HEK293 (cell line): Measurements from ENCODE around the gene SPARC.
A peak's percentile ranks its signal among the peaks of the same experiment; 100 is the strongest.

Experiments
- CTCF ChIA-PET: fragments of 350-600 bp; formaldehyde crosslinking; extraction: SDS; loops from one replicate; lab custom pipeline; 2021; ENCODE audit warnings: antibody characterized with exemption; lab: Yijun Ruan, JAX
- POLR2A ChIA-PET: fragments of 300-600 bp; formaldehyde crosslinking; extraction: SDS; loops from one replicate; lab custom pipeline; 2020; ENCODE audit warnings: antibody characterized with exemption, inconsistent platforms; lab: Yijun Ruan, JAX
- H3K27ac ChIP-seq: fragments of 200-500 bp; sonication (Bioruptor generic); 2 replicates; pipeline ENCODE4 v1.5.1; 2014; ENCODE audit warnings: low read depth, low read length, control low read depth, inconsistent platforms; ENCODE audit errors: extremely low read depth
- H3K36me3 ChIP-seq, 2 experiments: fragments of 200-500 bp in 1 of 2; sonication (Bioruptor generic) in 1 of 2; 1 replicate in 1 of 2; 2 replicates in 1 of 2; pipeline ENCODE4 v1.5.1; 2014 to 2017; ENCODE audit warnings: inconsistent platforms in 2 of 2, low read length in 2 of 2; ENCODE audit not compliant: control insufficient read depth in 2 of 2, insufficient read depth in 1 of 2
- H3K4me1 ChIP-seq: fragments of 200-500 bp; sonication (Bioruptor generic); 2 replicates; pipeline ENCODE4 v1.5.1; 2014; ENCODE audit warnings: mild to moderate bottlenecking, low read length, inconsistent platforms; ENCODE audit not compliant: control insufficient read depth, insufficient read depth
- H3K4me3 ChIP-seq: 2 replicates; pipeline ENCODE4 v1.5.1; 2011; ENCODE audit warnings: low read depth, mild to moderate bottlenecking, control low read depth, low read length, moderate library complexity
- H3K9me3 ChIP-seq: fragments of 200-500 bp; sonication (Bioruptor generic); 2 replicates; pipeline ENCODE4 v1.5.1; 2014; ENCODE audit warnings: low read depth, low read length, inconsistent platforms; ENCODE audit not compliant: control insufficient read depth, insufficient read depth
- GLIS1 ChIP-seq: fragments of 450-650 bp; formaldehyde crosslinking; IDR thresholded peaks from 2 replicates; pipeline ENCODE4 v1.5.1; 2016; ENCODE audit warnings: missing biosample characterization, missing genetic modification characterization
- REST ChIP-seq: fragments of 450-650 bp; formaldehyde crosslinking; IDR thresholded peaks from 2 replicates; pipeline ENCODE4 v1.5.1; 2016; ENCODE audit warnings: missing biosample characterization, missing genetic modification characterization
- TRIM28 ChIP-seq: IDR thresholded peaks from 2 replicates; pipeline ENCODE4 v1.6.1; 2011; ENCODE audit warnings: low read length, control low read depth, borderline replicate concordance
- ZFP69B ChIP-seq: fragments of 450-650 bp; formaldehyde crosslinking; IDR thresholded peaks from 2 replicates; pipeline ENCODE4 v1.5.1; 2016; ENCODE audit warnings: missing biosample characterization, missing genetic modification characterization
- ZNF23 ChIP-seq: fragments of 450-650 bp; formaldehyde crosslinking; IDR thresholded peaks from 2 replicates; pipeline ENCODE4 v1.5.1; 2016; ENCODE audit warnings: missing biosample characterization, missing genetic modification characterization, borderline replicate concordance
- ZNF239 ChIP-seq: fragments of 450-650 bp; formaldehyde crosslinking; IDR thresholded peaks from 2 replicates; pipeline ENCODE4 v1.5.1; 2016; ENCODE audit warnings: missing biosample characterization, missing genetic modification characterization
- ZNF350 ChIP-seq: fragments of 450-650 bp; formaldehyde crosslinking; IDR thresholded peaks from 2 replicates; pipeline ENCODE4 v1.5.0; 2017; ENCODE audit warnings: missing biosample characterization, mild to moderate bottlenecking, missing genetic modification characterization
- ZNF529 ChIP-seq: fragments of 450-650 bp; formaldehyde crosslinking; IDR thresholded peaks from 2 replicates; pipeline ENCODE4 v1.5.1; 2017; ENCODE audit warnings: missing genetic modification characterization, missing biosample characterization; ENCODE audit not compliant: insufficient replicate concordance
- ZNF571 ChIP-seq: fragments of 450-650 bp; formaldehyde crosslinking; IDR thresholded peaks from 2 replicates; pipeline ENCODE4 v1.5.0; 2017; ENCODE audit warnings: missing biosample characterization, missing genetic modification characterization
- ZNF791 ChIP-seq: fragments of 450-650 bp; formaldehyde crosslinking; IDR thresholded peaks from 2 replicates; pipeline ENCODE4 v1.5.1; 2016; ENCODE audit warnings: missing biosample characterization, missing genetic modification characterization
- TF ChIP-seq, protein P1 (sequence below): fragments of 450-650 bp; formaldehyde crosslinking; IDR thresholded peaks from 2 replicates; pipeline ENCODE4 v1.5.1; 2016; ENCODE audit warnings: missing biosample characterization, missing genetic modification characterization

SPARC gene

DNA sequence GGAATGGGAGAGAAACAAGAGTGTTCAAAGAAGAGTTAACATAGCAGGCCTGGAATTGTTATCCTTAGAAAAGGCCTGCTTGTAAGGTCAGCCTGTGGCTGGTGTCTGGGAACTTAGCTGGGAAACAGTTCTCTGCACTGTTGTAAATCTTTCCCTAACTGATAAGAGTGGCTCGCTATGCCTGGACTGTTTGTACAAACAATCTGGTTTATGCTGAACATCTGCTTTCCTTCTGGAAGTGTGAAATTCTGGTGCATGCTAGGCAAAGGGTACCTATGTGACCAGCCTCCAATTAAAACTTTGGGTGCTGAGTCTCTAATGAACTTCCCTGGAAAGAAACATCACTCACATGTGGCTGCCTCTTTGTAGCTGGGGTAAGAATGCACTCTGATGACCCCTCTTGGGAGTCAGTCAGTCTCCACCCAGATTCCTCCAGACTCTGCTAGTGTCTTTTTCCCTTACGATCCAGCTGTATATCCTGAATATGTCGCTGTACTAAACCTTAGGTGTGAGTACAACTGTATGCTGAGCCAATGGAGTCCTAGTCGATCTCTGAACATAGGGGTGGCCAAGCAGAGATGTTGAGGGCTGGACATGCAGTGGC is 16.5 kb downstream of the SPARC start:
- CTCF ChIA-PET: interaction anchor here (0.9 to 2.6 kb wide), 3 partner anchors 11 to 71 kb away, joined by 3 to 11 read pairs (median 8); no protein-coding TSS in a partner anchor
- no peak overlapping the region for H3K27ac ChIP-seq

GRCh38 chr5:151667083-151667482 is 19.6 kb downstream of the SPARC start:
- TF ChIP-seq ZNF23 (no peak), ZNF239 (tag by site-specific recombination) (peak; percentile 38; the same call in 1 of the 2 replicates)
- Histone ChIP-seq H3K4me3 (no peak overlapping the region), H3K27ac (no peak overlapping the region), H3K4me1 (peaks cover 3% of the 10 kb centered on the region; the same call in 1 of the 2 replicates), H3K36me3 (peaks cover 0 to 94% of the 10 kb centered on the region in 2 experiments; a peak in 2 of 3 replicates), H3K9me3 (no peaks in the 10 kb centered on the region)
- ChIA-PET CTCF (interaction anchor here (0.6 to 2.3 kb wide), 7 partner anchors 8 to 896 kb away, joined by 3 to 14 read pairs (median 4); no protein-coding TSS in a partner anchor), POLR2A (interaction anchor here (1.0 kb wide), 1 partner anchor 18 kb away, joined by 3 read pairs; no protein-coding TSS in a partner anchor)

More for the DNA sequence above, 16.5 kb downstream of the SPARC start:
- TF ChIP-seq TRIM28 (peak; percentile 60; the same call in 1 of the 2 replicates), GLIS1 (tag by site-specific recombination) (peak; percentile 33; the same call in 1 of the 2 replicates)
- TF ChIP-seq, protein P1, sequence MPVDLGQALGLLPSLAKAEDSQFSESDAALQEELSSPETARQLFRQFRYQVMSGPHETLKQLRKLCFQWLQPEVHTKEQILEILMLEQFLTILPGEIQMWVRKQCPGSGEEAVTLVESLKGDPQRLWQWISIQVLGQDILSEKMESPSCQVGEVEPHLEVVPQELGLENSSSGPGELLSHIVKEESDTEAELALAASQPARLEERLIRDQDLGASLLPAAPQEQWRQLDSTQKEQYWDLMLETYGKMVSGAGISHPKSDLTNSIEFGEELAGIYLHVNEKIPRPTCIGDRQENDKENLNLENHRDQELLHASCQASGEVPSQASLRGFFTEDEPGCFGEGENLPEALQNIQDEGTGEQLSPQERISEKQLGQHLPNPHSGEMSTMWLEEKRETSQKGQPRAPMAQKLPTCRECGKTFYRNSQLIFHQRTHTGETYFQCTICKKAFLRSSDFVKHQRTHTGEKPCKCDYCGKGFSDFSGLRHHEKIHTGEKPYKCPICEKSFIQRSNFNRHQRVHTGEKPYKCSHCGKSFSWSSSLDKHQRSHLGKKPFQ: no peak
- POLR2A ChIA-PET: no interaction called here
- H3K36me3 ChIP-seq: peaks cover 0 to 96% of the 10 kb centered on the region in 2 experiments; a peak in 2 of 3 replicates
- peaks cover 3% of the 10 kb centered on the region; the same call in 1 of the 2 replicates for H3K4me1 ChIP-seq
- no peak overlapping the region for H3K4me3 ChIP-seq
- no peaks in the 10 kb centered on the region for H3K9me3 ChIP-seq

DNA sequence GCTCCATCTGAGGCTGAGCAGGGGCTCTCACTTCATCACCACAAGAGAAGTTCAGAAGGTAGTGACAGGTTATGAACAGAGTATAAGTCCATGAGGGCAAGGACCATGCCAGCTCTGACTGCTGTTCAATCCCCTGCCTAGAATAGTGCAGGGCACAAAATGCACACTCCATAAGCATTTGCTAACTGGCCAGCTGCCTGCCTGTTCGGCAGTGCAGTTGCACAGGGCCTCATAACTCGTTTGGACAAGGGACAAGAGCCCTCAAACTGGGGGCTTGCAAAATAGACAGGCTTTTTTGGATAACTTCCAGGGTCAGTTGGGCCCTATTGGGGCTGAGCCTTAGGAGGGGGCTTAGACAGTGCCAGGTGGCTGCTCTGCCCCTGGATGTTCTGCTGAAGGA is 21.1 kb downstream of the SPARC start:
- no peak for TF ChIP-seq ZFP69B (tag by site-specific recombination)
- TF ChIP-seq TRIM28: no peak
- TF ChIP-seq REST: no peak
- no peak for TF ChIP-seq ZNF529 (tag by site-specific recombination)
- no peak for TF ChIP-seq ZNF350 (tag by site-specific recombination)
- TF ChIP-seq ZNF571 (tag by site-specific recombination): no peak
- TF ChIP-seq ZNF791 (tag by site-specific recombination): no peak
- H3K4me1 ChIP-seq: peaks cover 3% of the 10 kb centered on the region; the same call in 1 of the 2 replicates
- H3K27ac ChIP-seq: no peak overlapping the region
- ChIA-PET POLR2A (interaction anchor here (1.4 kb wide), 1 partner anchor 10 kb away, joined by 3 read pairs; no protein-coding TSS in a partner anchor), CTCF (interaction anchor here (0.6 to 2.3 kb wide), 6 partner anchors 13 to 166 kb away, joined by 3 to 14 read pairs (median 5); no protein-coding TSS in a partner anchor)
- H3K36me3 ChIP-seq: peaks cover 0 to 83% of the 10 kb centered on the region in 2 experiments; a peak in 2 of 3 replicates
- H3K9me3 ChIP-seq: no peaks in the 10 kb centered on the region
- H3K4me3 ChIP-seq: no peak overlapping the region
